HepG2 (cell line): ENCODE results near the gene CTDP1. TPM values are rescaled to one million over a fixed set of nuclear protein-coding genes. Genes with fewer than 3 reads are reported as not detected.

Experiments used
- ARID5B ChIP-seq: IDR thresholded peaks from 2 replicates; pipeline ENCODE4 v1.4.0; 2020; ENCODE audit warnings: mild to moderate bottlenecking, missing genetic modification reagents
- EEA1 ChIP-seq: sonication (generic); formaldehyde crosslinking; IDR thresholded peaks from 2 replicates; pipeline ENCODE4 v1.5.1; 2020; ENCODE audit warnings: mild to moderate bottlenecking, missing genetic modification reagents, borderline replicate concordance
- ELF1 ChIP-seq: sonication (generic); formaldehyde crosslinking; IDR thresholded peaks from 2 replicates; pipeline ENCODE4 v1.4.0; 2020; ENCODE audit warnings: missing genetic modification reagents
- GATA4 ChIP-seq: sonication (generic); IDR thresholded peaks from 2 replicates; pipeline ENCODE4 v1.6.1; 2016; ENCODE audit warnings: antibody characterized with exemption, low read depth, borderline replicate concordance
- RBAK ChIP-seq: sonication (generic); formaldehyde crosslinking; IDR thresholded peaks from 2 replicates; pipeline ENCODE4 v1.5.1; 2020; ENCODE audit warnings: mild to moderate bottlenecking, missing genetic modification reagents
- SMYD3 ChIP-seq: sonication (generic); formaldehyde crosslinking; IDR thresholded peaks from 2 replicates; pipeline ENCODE4 v1.8.1; 2023; ENCODE audit warnings: mild to moderate bottlenecking, missing genetic modification reagents
- THYN1 ChIP-seq: sonication (generic); formaldehyde crosslinking; IDR thresholded peaks from 2 replicates; pipeline ENCODE4 v1.8.1; 2023; ENCODE audit warnings: low read depth, mild to moderate bottlenecking, moderate library complexity, missing genetic modification reagents, borderline replicate concordance
- TOPORS ChIP-seq: sonication (generic); formaldehyde crosslinking; IDR thresholded peaks from 2 replicates; pipeline ENCODE4 v1.8.0; 2023; ENCODE audit warnings: mild to moderate bottlenecking, missing genetic modification reagents
- ZNF503 ChIP-seq: sonication (generic); formaldehyde crosslinking; IDR thresholded peaks from 2 replicates; pipeline ENCODE4 v1.4.0; 2020; ENCODE audit warnings: missing genetic modification reagents
- ZNF512B ChIP-seq: sonication (generic); formaldehyde crosslinking; IDR thresholded peaks from 2 replicates; pipeline ENCODE4 v1.5.1; 2020; ENCODE audit warnings: missing genetic modification reagents, mild to moderate bottlenecking, borderline replicate concordance
- polyA plus RNA-seq, 8 experiments: library from polyadenylated mRNA; depleted of rRNA in 3 of 8; stranded (reverse) in 7 of 8; unstranded in 1 of 8; fragments of >200 nt; fragmentation: Illumina TruSeq in 4 of 8; extraction: Trizol in 4 of 8; gene quantifications; 2 replicates each; pipeline versions ENCODE4 v1.2.1 to v1.2.3, GENCODE V29; 2011 to 2016; ENCODE audit warnings: low read depth in 4 of 8, missing spikeins in 1 of 8, mixed read lengths in 1 of 8; ENCODE audit not compliant: insufficient read depth in 1 of 8
- total RNA-seq, 5 experiments: library from RNA; depleted of rRNA; stranded (reverse); fragments of >200 nt; fragmentation: Illumina TruSeq; extraction: Trizol; gene quantifications; 2 replicates each; pipeline ENCODE4 v1.2.3, GENCODE V29; 2016; ENCODE audit warnings: low read depth in 1 of 5

CTDP1 gene
- total and polyA plus RNA-seq, 2 of the 13 experiments (the other 11 are each of a cell fraction or from before 2014, with no cell fraction given) = 6.9 to 11.0 TPM

- no peak for TF ChIP-seq ZNF503 (CRISPR knock-in tag)
- no peak for TF ChIP-seq ELF1 (CRISPR knock-in tag)
- TF ChIP-seq SMYD3 (CRISPR knock-in tag) = no peak
- no peak for TF ChIP-seq GATA4
- no peak for TF ChIP-seq EEA1 (CRISPR knock-in tag)
- TF ChIP-seq TOPORS (CRISPR knock-in tag) = no peak
- no peak for TF ChIP-seq RBAK (CRISPR knock-in tag)
- no peak for TF ChIP-seq ZNF512B (CRISPR knock-in tag)
- TF ChIP-seq THYN1 (CRISPR knock-in tag) = no peak
- no peak for TF ChIP-seq ARID5B (CRISPR knock-in tag)
Observed at GRCh38 chr18:79799619-79800370, 120.2 kb downstream of the CTDP1 start (continued).
